ENCODE data around the gene GRIP2. TPM values are rescaled to one million over a fixed set of nuclear protein-coding genes. Genes with fewer than 3 reads are reported as not detected.

Gene GRIP2
- total and polyA plus RNA-seq, 2 donors (not counting 3 experiments of a cell fraction or from before 2014, with no cell fraction given), result not detected

GRCh38 chr3:14452740-14453710 is 87.1 kb downstream of the GRIP2 start:
- peak; percentile 100 for DNase-seq (ENCODE audit: low read depth, low spot score)
- ChIA-PET POLR2A (interaction anchor here (1.2 to 2.2 kb wide), 3 partner anchors 8 to 17 kb away, joined by 3 to 20 read pairs (median 5); no protein-coding TSS in a partner anchor), CTCF (interaction anchor here (0.8 to 4.0 kb wide), 10 partner anchors 8 to 557 kb away, joined by 3 to 34 read pairs (median 5); partner anchors contain the start of gene SLC6A6)
- H3K9me1 ChIP-seq (replicated peaks; ENCODE audit: control insufficient read depth, extremely low read depth, insufficient read depth, low read length), result no peaks in the 10 kb centered on the region
- intact Hi-C loops (cut with micrococcal nuclease), result loop anchor here (1.0 to 5.0 kb wide), 6 partner anchors 7 to 311 kb away; partner anchors contain the start of gene SLC6A6
- H3K27me3 ChIP-seq (ENCODE audit: control insufficient read depth in 2 of 2, insufficient read depth in 2 of 2, low read length in 2 of 2), result no peaks in the 10 kb centered on the region
- H3K4me2 ChIP-seq (ENCODE audit: insufficient read depth, low read length), result peak overlapping the region; percentile 35
- dilution Hi-C loops (cut with MboI; ENCODE audit: extremely low pct_ligation_motif_present, low sequenced_read_pairs), result no loop called here
- H3K4me3 ChIP-seq (replicated peaks in 1 of 3; ENCODE audit: insufficient read depth in 1 of 3, low read depth in 1 of 3, low read length in 3 of 3), result no peak overlapping the region
- H3K9me3 ChIP-seq (replicated peaks; ENCODE audit: control insufficient read depth, insufficient read depth, low read length), result no peaks in the 10 kb centered on the region
- no peaks in the 10 kb centered on the region for H3K79me2 ChIP-seq (ENCODE audit: control insufficient read depth, insufficient read depth, low read length)
- no peaks in the 10 kb centered on the region for H4K20me1 ChIP-seq (replicated peaks; ENCODE audit: control insufficient read depth, extremely low read depth, insufficient read depth, low read length)
- no TSS peak for BruUV-seq (replicated peaks)
- peaks cover 27% of the 10 kb centered on the region for H3K4me1 ChIP-seq (ENCODE audit: control insufficient read depth, extremely low read depth, insufficient read depth, low read length)
- H3K9ac ChIP-seq (replicated peaks; ENCODE audit: extremely low read depth, insufficient read depth, low read length), result peak overlapping the region; percentile 67
- H2AFZ ChIP-seq (ENCODE audit: low read depth, low read length), result no peak overlapping the region
- TF ChIP-seq POLR2A (IDR thresholded peaks at IDR 0.05; ENCODE audit: low read depth, low read length), result no peak
- no peak for TF ChIP-seq EZH2 (IDR thresholded peaks at IDR 0.05; ENCODE audit: borderline replicate concordance, low read depth, low read length, severe bottlenecking)
- TF ChIP-seq FOS (IDR thresholded peaks at IDR 0.05; ENCODE audit: borderline replicate concordance, insufficient read depth, low read length), result peak; percentile 80
- peak; percentile 37 for TF ChIP-seq JUN (IDR thresholded peaks at IDR 0.05; ENCODE audit: borderline replicate concordance, insufficient read depth, insufficient read length, low read depth)
- peak; percentile 45 for TF ChIP-seq GATA2 (IDR thresholded peaks at IDR 0.05; ENCODE audit: insufficient read depth, insufficient read length, low read depth, low read length)
- no peak for TF ChIP-seq MAX (IDR thresholded peaks at IDR 0.05; ENCODE audit: insufficient read depth, insufficient read length)
- TF ChIP-seq POLR2AphosphoS5 (IDR thresholded peaks at IDR 0.05; ENCODE audit: insufficient read depth, low read depth, low read length), result peak; percentile 78
- TF ChIP-seq MYC (IDR thresholded peaks at IDR 0.05; ENCODE audit: low read depth, low read length), result no peak
- TF ChIP-seq CTCF (IDR thresholded peaks at IDR 0.05; ENCODE audit: extremely low read depth in 1 of 2, insufficient read depth in 1 of 2, low read depth in 1 of 2, low read length in 2 of 2), result peak in 1 of 2 donors; percentile 7
- H3K36me3 ChIP-seq (ENCODE audit: control insufficient read depth in 2 of 2, extremely low read depth in 1 of 2, insufficient read depth in 2 of 2, low read length in 2 of 2), result peaks cover 0 to 6% of the 10 kb centered on the region in 2 experiments
- peak overlapping the region; percentile 89 for H3K27ac ChIP-seq (ENCODE audit: insufficient read depth, low read depth, low read length)
- FAIRE-seq, result peak; percentile 99

Data from endothelial cell of umbilical vein (primary cell).